Stimulated activated CD8-positive, alpha-beta memory T cell treated with anti-CD3 and anti-CD28 coated beads, Interleukin-4, amount 100 ng/mL, for 24 hours (primary cell): Measurements from ENCODE around the gene BOK.
"Not testable (repeated sequence)": the region's sequence is repeated elsewhere in the genome, so short reads cannot be mapped to it uniquely, and the experiment has no call there.

ENCODE experiments used
- DNase-seq: peaks from one replicate; pipeline ENCODE4 v3.0.0-alpha.2; 2020; ENCODE audit warnings: low read depth

Gene BOK

GRCh38 chr2:241558532-241559322, at the start of gene BOK:
BOK (plus strand) TSS chr2:241558745; CDS start chr2:241559484, 739 bp downstream.
- DNase-seq = no peak

GRCh38 chr2:241509155-241509784, 49.3 kb upstream of the BOK start:
- no peak for DNase-seq

GRCh38 chr2:241511091-241511741, 47.3 kb upstream of the BOK start:
- DNase-seq = no peak

- no peak for DNase-seq
Observed at GRCh38 chr2:241514553-241514952, 44.0 kb upstream of the BOK start.

- no peak for DNase-seq
Observed at GRCh38 chr2:241514986-241515737, 43.4 kb upstream of the BOK start.

- DNase-seq = no peak
Observed at GRCh38 chr2:241516520-241516965, 42.0 kb upstream of the BOK start.

GRCh38 chr2:241517297-241517696, 41.2 kb upstream of the BOK start:
- no peak for DNase-seq

- DNase-seq = no peak
Observed at GRCh38 chr2:241519669-241520068, 38.9 kb upstream of the BOK start.

- DNase-seq = no peak
Observed at GRCh38 chr2:241522477-241522876, 36.1 kb upstream of the BOK start.

- not testable (repeated sequence) for DNase-seq
Observed at GRCh38 chr2:241525818-241526780, 32.4 kb upstream of the BOK start.

- no peak for DNase-seq
Observed at GRCh38 chr2:241530571-241530970, 28.0 kb upstream of the BOK start.

- DNase-seq = no peak
Observed at GRCh38 chr2:241531161-241531722, 27.3 kb upstream of the BOK start.

- DNase-seq = no peak
Observed at GRCh38 chr2:241532168-241532567, 26.4 kb upstream of the BOK start.

GRCh38 chr2:241532733-241533601, 25.6 kb upstream of the BOK start:
- no peak for DNase-seq

- DNase-seq = no peak
Observed at GRCh38 chr2:241534293-241534692, 24.3 kb upstream of the BOK start.

GRCh38 chr2:241534701-241535375, 23.7 kb upstream of the BOK start:
- DNase-seq = no peak

- DNase-seq = no peak
Observed at GRCh38 chr2:241535871-241536655, 22.5 kb upstream of the BOK start.

- DNase-seq = no peak
Observed at GRCh38 chr2:241538838-241539615, 19.5 kb upstream of the BOK start.
